Stimulated activated CD4-positive, alpha-beta T cell treated with anti-CD3 and anti-CD28 coated beads, Interleukin-15, amount 100 ng/mL, for 24 hours (primary cell): ENCODE data around the gene DPP6.
"Not testable (repeated sequence)": the region's sequence is repeated elsewhere in the genome, so short reads cannot be mapped to it uniquely, and the experiment has no call there.

Source experiments
- DNase-seq: peaks from one replicate; pipeline ENCODE4 v3.0.0-alpha.2; 2020

The DPP6 gene

GRCh38 chr7:154633641-154634040 is 581.4 kb downstream of the DPP6 start:
- no peak for DNase-seq

GRCh38 chr7:154638286-154638685 is 586.1 kb downstream of the DPP6 start:
- no peak for DNase-seq

GRCh38 chr7:154640266-154640865 is 588.2 kb downstream of the DPP6 start:
- DNase-seq = no peak

- no peak for DNase-seq
These were observed 588.7 kb downstream of the DPP6 start for GRCh38 chr7:154640917-154641316.

- no peak for DNase-seq
These were observed 592.2 kb downstream of the DPP6 start for GRCh38 chr7:154644366-154644765.

GRCh38 chr7:154646126-154647013 is 594.2 kb downstream of the DPP6 start:
- DNase-seq = no peak

- no peak for DNase-seq
These were observed 595.4 kb downstream of the DPP6 start for GRCh38 chr7:154647625-154648024.

GRCh38 chr7:154649015-154649414 is 596.8 kb downstream of the DPP6 start:
- no peak for DNase-seq

- no peak for DNase-seq
These were observed 597.2 kb downstream of the DPP6 start for GRCh38 chr7:154649434-154649833.

GRCh38 chr7:154650275-154650674 is 598.1 kb downstream of the DPP6 start:
- no peak for DNase-seq

GRCh38 chr7:154651501-154651900 is 599.3 kb downstream of the DPP6 start:
- DNase-seq = no peak

GRCh38 chr7:154652564-154652963 is 600.4 kb downstream of the DPP6 start:
- no peak for DNase-seq

GRCh38 chr7:154653281-154653680 is 601.1 kb downstream of the DPP6 start:
- no peak for DNase-seq

GRCh38 chr7:154656618-154657017 is 604.4 kb downstream of the DPP6 start:
- no peak for DNase-seq

- DNase-seq = no peak
These were observed 614.6 kb downstream of the DPP6 start for GRCh38 chr7:154666768-154667167.

GRCh38 chr7:154672659-154673415 is 620.6 kb downstream of the DPP6 start:
- DNase-seq = no peak

GRCh38 chr7:154674191-154674590 is 622.0 kb downstream of the DPP6 start:
- no peak for DNase-seq

GRCh38 chr7:154675560-154675959 is 623.4 kb downstream of the DPP6 start:
- DNase-seq = no peak

- DNase-seq = not testable (repeated sequence)
These were observed 623.8 kb downstream of the DPP6 start for GRCh38 chr7:154676033-154676421.

GRCh38 chr7:154676422-154677073 is 624.4 kb downstream of the DPP6 start:
- no peak for DNase-seq

GRCh38 chr7:154677454-154677853 is 625.3 kb downstream of the DPP6 start:
- DNase-seq = no peak

- DNase-seq = not testable (repeated sequence)
These were observed 625.9 kb downstream of the DPP6 start for GRCh38 chr7:154678001-154678550.
